Activated T-cell treated with anti-CD3 and anti-CD28 coated beads for 48 hours (primary cell): ENCODE data around the gene ARHGEF16.

ENCODE experiments used
- DNase-seq: peaks from one replicate; pipeline ENCODE4 v3.0.0-alpha.2; 2020; ENCODE audit warnings: low read depth

Gene ARHGEF16

GRCh38 chr1:3502641-3503524 is 48.4 kb downstream of the ARHGEF16 start:
- DNase-seq, result no peak

GRCh38 chr1:3503525-3503886 is 49.0 kb downstream of the ARHGEF16 start:
- no peak for DNase-seq

GRCh38 chr1:3504151-3504821 is 49.8 kb downstream of the ARHGEF16 start:
- no peak for DNase-seq

- no peak for DNase-seq
Measured at GRCh38 chr1:3504822-3505153, 50.3 kb downstream of the ARHGEF16 start.

GRCh38 chr1:3505161-3505560 is 50.7 kb downstream of the ARHGEF16 start:
- no peak for DNase-seq

- no peak for DNase-seq
Measured at GRCh38 chr1:3506041-3506440, 51.6 kb downstream of the ARHGEF16 start.

GRCh38 chr1:3506943-3507342 is 52.5 kb downstream of the ARHGEF16 start:
- no peak for DNase-seq

GRCh38 chr1:3507636-3508275 is 53.3 kb downstream of the ARHGEF16 start:
- no peak for DNase-seq

DNA sequence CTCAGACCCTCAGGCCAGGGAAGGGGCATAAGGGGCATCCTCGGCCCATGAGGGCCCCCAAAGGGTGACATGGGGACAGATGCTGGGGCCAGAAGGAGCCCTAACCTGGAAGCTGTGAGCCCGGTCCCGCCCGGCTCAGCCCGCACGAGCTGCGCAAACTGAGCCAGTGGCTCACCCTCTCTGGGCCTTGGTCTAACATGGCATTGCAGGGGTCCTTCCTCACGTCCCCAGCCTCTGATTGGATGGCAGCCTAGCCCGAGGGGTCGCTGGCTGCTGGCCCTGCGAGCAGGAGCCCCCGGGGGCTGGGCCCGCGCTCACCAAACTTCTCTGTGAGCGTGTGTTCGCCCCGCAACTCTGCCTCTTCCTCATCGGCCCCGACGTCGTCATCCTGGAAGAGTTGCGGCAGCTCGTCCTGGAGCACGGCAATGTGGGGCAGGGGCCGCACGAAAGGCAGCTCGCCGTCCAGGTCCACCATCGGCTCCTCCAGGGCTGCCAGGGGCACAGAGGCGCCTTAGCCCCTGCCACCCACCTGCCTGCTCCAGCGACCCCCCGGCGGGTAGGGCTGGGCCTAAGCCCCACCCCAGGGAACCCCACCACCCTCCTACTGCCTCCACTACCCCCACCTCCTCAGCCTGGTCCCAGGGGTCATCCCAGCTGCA is 54.4 kb downstream of the ARHGEF16 start:
- DNase-seq, result no peak

DNA sequence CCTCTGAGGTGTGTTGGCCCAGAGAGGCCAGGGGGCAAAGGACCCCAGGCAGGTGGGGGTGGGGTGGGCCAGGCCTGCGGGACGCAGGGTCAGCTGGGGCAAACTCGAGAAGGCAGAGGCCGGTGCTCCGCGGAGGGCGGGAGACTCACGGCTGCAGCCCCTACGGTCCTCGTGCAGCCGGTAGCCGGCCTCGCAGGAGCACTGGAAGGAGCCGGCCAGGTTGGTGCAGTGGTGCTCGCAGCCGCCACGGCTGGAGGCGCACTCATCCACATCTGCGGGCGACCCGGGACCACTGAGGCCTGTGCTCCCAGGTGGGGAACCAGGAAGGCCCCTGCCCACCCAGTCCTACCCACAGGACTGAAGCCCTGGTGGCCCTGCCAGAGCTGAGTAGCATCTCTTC is 55.3 kb downstream of the ARHGEF16 start:
- no peak for DNase-seq

- no peak for DNase-seq
Measured at GRCh38 chr1:3510136-3510955, 55.9 kb downstream of the ARHGEF16 start.

- DNase-seq, result no peak
Measured at GRCh38 chr1:3510956-3511250, 56.4 kb downstream of the ARHGEF16 start.

GRCh38 chr1:3511306-3511705 is 56.8 kb downstream of the ARHGEF16 start:
- DNase-seq, result no peak

DNA sequence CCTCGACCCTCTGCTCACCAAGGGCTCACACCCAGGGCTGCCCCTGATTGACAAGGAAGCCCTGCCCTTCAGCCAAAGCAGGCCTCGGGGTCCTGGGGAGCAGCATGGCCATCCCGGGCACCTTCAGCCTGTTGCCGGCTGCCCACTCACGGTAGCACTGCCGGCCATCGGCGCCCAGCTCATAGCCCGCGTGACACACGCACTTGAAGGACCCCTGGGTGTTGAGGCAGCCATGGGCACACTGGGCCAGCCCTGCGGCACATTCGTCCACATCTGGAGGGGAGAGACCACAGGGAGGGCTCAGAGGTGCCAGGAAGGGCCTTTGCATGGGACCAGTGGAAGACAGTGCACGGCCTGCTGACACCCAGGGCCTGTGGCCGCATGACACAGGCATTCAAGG is 57.4 kb downstream of the ARHGEF16 start:
- DNase-seq, result no peak

GRCh38 chr1:3514404-3514803 is 59.9 kb downstream of the ARHGEF16 start:
- no peak for DNase-seq

GRCh38 chr1:3515272-3515671 is 60.8 kb downstream of the ARHGEF16 start:
- no peak for DNase-seq

- DNase-seq, result no peak
Measured at GRCh38 chr1:3515774-3516480, 61.5 kb downstream of the ARHGEF16 start.

DNA sequence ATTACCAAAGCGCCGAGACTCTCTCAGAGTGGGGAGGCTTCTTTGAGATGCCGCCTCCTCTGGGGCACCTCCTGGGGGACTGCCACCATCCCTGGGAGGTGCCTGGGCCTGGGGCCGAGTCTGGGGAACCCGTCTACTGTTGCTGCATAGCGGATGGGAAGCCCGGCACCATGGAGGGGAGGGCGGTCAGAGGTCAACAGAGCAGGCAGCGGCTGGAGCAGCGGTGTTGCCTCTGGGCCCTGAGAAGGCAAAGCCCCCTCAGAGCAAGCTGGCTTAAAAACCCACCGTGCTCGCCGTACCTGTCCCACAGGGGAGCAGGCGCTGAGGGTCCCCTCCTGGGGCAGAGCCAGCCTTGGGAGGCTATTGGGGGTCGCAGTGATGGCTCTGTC is 62.0 kb downstream of the ARHGEF16 start:
- DNase-seq, result no peak

GRCh38 chr1:3516911-3517675 is 62.6 kb downstream of the ARHGEF16 start:
- no peak for DNase-seq

DNA sequence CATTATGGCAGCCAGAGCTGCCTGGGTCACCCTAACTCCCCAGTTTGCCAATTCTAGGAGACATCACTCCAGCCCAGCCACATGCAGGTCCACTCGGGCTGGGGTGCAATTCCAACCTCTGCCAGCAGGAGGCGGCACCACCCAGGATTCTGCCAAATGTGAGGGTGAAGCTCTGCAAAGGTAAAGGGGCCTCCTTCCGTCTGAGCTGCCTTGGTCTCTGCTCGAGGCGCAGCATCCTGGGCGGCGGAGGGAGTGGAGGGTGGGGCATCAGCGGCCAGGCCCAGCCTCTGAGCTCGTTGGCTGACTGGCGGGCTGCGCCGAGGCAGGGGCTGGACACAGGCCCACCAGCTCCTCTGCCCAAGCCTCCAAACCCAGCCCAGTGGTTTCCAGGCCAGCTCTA is 63.8 kb downstream of the ARHGEF16 start:
- peak; percentile 40 for DNase-seq

DNA sequence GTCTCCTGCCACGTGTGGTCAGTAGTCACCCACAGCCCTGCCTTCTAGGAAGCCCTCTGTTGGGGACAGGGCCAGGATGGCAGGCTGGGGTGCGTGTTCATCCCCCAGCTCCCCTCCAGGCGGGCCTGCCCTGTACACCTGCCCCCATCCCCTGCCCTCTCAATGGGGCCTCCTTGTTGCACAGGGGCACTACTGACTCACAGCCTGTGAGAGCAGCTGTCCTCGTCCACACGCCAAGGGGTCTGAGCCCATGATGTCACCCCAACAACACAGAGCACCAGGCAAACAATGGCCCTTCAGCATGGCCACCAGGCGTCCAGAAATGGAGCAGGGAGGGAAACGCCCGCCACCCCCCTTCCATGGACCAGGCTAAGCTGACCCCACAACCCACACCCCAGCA is 64.3 kb downstream of the ARHGEF16 start:
- DNase-seq, result no peak
